PC-3 (cell line): ENCODE measurements around the gene ALKBH2. TPM values are rescaled to one million over a fixed set of nuclear protein-coding genes. Genes with fewer than 3 reads are reported as not detected.
A peak's percentile ranks its signal among the peaks of the same experiment; 100 is the strongest.

ENCODE experiments used
- ATAC-seq: fragments of 200-7000 bp; cut with Tn5 transposase; 2 replicates; pipeline ENCODE4 v1.9.1; 2020; ENCODE audit warnings: mild to moderate bottlenecking, moderate library complexity
- BruUV-seq: library from RNA; stranded (reverse); fragments of 400-500 nt; replicated peaks from 2 replicates; lab custom pipeline; 2021; lab: Mats Ljungman, UMichigan
- CTCF ChIA-PET: fragments of 300-600 bp; sonication (Branson Sonifier 250); formaldehyde crosslinking; loops from one replicate; lab custom pipeline; 2022; ENCODE audit warnings: antibody characterized with exemption; lab: Charles Lee
- POLR2A ChIA-PET: fragments of 300-600 bp; sonication (Branson Sonifier 250); formaldehyde crosslinking; loops from one replicate; lab custom pipeline; 2022; ENCODE audit warnings: antibody characterized with exemption; ENCODE audit not compliant: unreplicated experiment; lab: Charles Lee
- DNase-seq: peaks from one replicate; pipeline ENCODE4 v3.0.0-alpha.2; 2015
- H2AFZ ChIP-seq: fragments of 300-600 bp; sonication (generic); 2 replicates; pipeline ENCODE4 v1.6.0; 2016; ENCODE audit warnings: antibody characterized with exemption, low read length
- H3F3A ChIP-seq: fragments of 300-600 bp; sonication (generic); one replicate; pipeline ENCODE4 v1.6.0; 2017; ENCODE audit warnings: antibody characterized with exemption, low read length, control low read depth, mild to moderate bottlenecking; ENCODE audit not compliant: unreplicated experiment
- H3K27ac ChIP-seq: fragments of 300-600 bp; sonication (generic); 2 replicates; pipeline ENCODE4 v1.5.1; 2016; ENCODE audit warnings: mild to moderate bottlenecking, low read length
- H3K27me3 ChIP-seq: fragments of 300-600 bp; sonication (generic); 2 replicates; pipeline ENCODE4 v1.6.1; 2016; ENCODE audit warnings: low read length, mixed read lengths
- H3K36me3 ChIP-seq: fragments of 300-600 bp; sonication (generic); 2 replicates; pipeline ENCODE4 v1.6.1; 2016; ENCODE audit warnings: low read depth, mixed run types, low read length, mixed read lengths
- H3K4me1 ChIP-seq: fragments of 300-600 bp; sonication (generic); 2 replicates; pipeline ENCODE4 v1.5.1; 2016; ENCODE audit warnings: low read length; ENCODE audit not compliant: insufficient read depth
- H3K4me2 ChIP-seq: fragments of 300-600 bp; sonication (generic); 2 replicates; pipeline ENCODE4 v1.6.0; 2016; ENCODE audit warnings: low read length
- H3K4me3 ChIP-seq: fragments of 300-600 bp; sonication (generic); 2 replicates; pipeline ENCODE4 v1.5.1; 2016; ENCODE audit warnings: mild to moderate bottlenecking, low read length, mixed read lengths
- H3K79me2 ChIP-seq: fragments of 300-600 bp; sonication (generic); 2 replicates; pipeline ENCODE4 v1.6.1; 2017; ENCODE audit warnings: low read length, mixed read lengths
- H3K9ac ChIP-seq: fragments of 300-600 bp; sonication (generic); 2 replicates; pipeline ENCODE4 v1.6.0; 2016; ENCODE audit warnings: mild to moderate bottlenecking, low read length
- H3K9me2 ChIP-seq: fragments of 300-600 bp; sonication (generic); replicated peaks from 2 replicates; pipeline ENCODE4 v1.6.1; 2016; ENCODE audit warnings: mixed run types, low read length, mixed read lengths
- H3K9me3 ChIP-seq: fragments of 300-600 bp; sonication (generic); 2 replicates; pipeline ENCODE4 v1.6.1; 2016; ENCODE audit warnings: low read length, mixed read lengths
- H4K20me1 ChIP-seq: fragments of 300-600 bp; sonication (generic); 2 replicates; pipeline ENCODE4 v1.6.1; 2016; ENCODE audit warnings: low read length, mixed read lengths
- CTCF ChIP-seq: fragments of 300-600 bp; sonication (generic); conservative IDR thresholded peaks from 2 replicates; pipeline ENCODE4 v1.5.1; 2017; ENCODE audit warnings: antibody characterized with exemption, low read depth, mild to moderate bottlenecking, low read length
- EZH2 ChIP-seq: fragments of 300-600 bp; sonication (generic); IDR thresholded peaks from one replicate; pipeline ENCODE4 v1.6.1; 2017; ENCODE audit warnings: antibody characterized with exemption, mild to moderate bottlenecking, low read length; ENCODE audit not compliant: unreplicated experiment
- EZH2phosphoT487 ChIP-seq: fragments of 300-600 bp; sonication (generic); IDR thresholded peaks from 2 replicates; pipeline ENCODE4 v1.6.1; 2018; ENCODE audit warnings: mild to moderate bottlenecking, antibody characterized with exemption, low read length, borderline replicate concordance
- intact Hi-C: fragments of 100-400 bp; cut with micrococcal nuclease; formaldehyde crosslinking; loops from 2 replicates; pipeline ENCODE4 v1.9.0; 2023
- total RNA-seq: library from RNA; depleted of rRNA; stranded (reverse); fragments of >200 nt; gene quantifications from 2 replicates; pipeline ENCODE4 v1.2.3, GENCODE V29; 2014

The ALKBH2 gene
- total RNA-seq, 1 experiment from 2014 or later, result 74.0 TPM

GRCh38 chr12:109087250-109087649, 6.0 kb downstream of the ALKBH2 start:
- H3K4me2 ChIP-seq, result no peak overlapping the region
- CTCF ChIA-PET, result interaction anchor here (0.6 kb wide), 1 partner anchor 94 kb away, joined by 3 read pairs; no protein-coding TSS in a partner anchor
- intact Hi-C loops, result no loop called here
- no peaks in the 10 kb centered on the region for H3K9me3 ChIP-seq
- no TSS peak for BruUV-seq
- H3K4me1 ChIP-seq, result peaks cover 29% of the 10 kb centered on the region
- H4K20me1 ChIP-seq, result no peaks in the 10 kb centered on the region
- H3K27ac ChIP-seq, result no peak overlapping the region
- ATAC-seq (peak; percentile 41; the same call in 1 of the 2 replicates), DNase-seq (no peak)
- H3K9ac ChIP-seq, result no peak overlapping the region
- no peak overlapping the region for H2AFZ ChIP-seq
- no peaks in the 10 kb centered on the region for H3F3A ChIP-seq
- no peaks in the 10 kb centered on the region for H3K9me2 ChIP-seq
- POLR2A ChIA-PET, result no interaction called here
- H3K27me3 ChIP-seq, result no peaks in the 10 kb centered on the region
- no peak overlapping the region for H3K4me3 ChIP-seq
- peaks cover 21% of the 10 kb centered on the region for H3K79me2 ChIP-seq
- TF ChIP-seq CTCF (no peak), EZH2 (no peak), EZH2phosphoT487 (no peak)
- H3K36me3 ChIP-seq, result peaks cover 30% of the 10 kb centered on the region

- TSS peak; percentile 7 for BruUV-seq
- H3K36me3 ChIP-seq, result peaks cover 39% of the 10 kb centered on the region
- no peak overlapping the region for H3K9ac ChIP-seq
Measured at GRCh38 chr12:109085590-109085989, 7.7 kb downstream of the ALKBH2 start.

More at GRCh38 chr12:109085590-109085989, 7.7 kb downstream of the ALKBH2 start:
- no peaks in the 10 kb centered on the region for H3F3A ChIP-seq
- peaks cover 16% of the 10 kb centered on the region for H3K4me1 ChIP-seq
- H3K9me3 ChIP-seq, result no peaks in the 10 kb centered on the region
- no peak overlapping the region for H2AFZ ChIP-seq
- CTCF ChIA-PET, result no interaction called here
- DNase-seq, result no peak
- H3K4me3 ChIP-seq, result no peak overlapping the region
- no peaks in the 10 kb centered on the region for H3K9me2 ChIP-seq
- no peaks in the 10 kb centered on the region for H4K20me1 ChIP-seq
- peaks cover 6% of the 10 kb centered on the region for H3K79me2 ChIP-seq
- POLR2A ChIA-PET, result no interaction called here
- H3K27ac ChIP-seq, result no peak overlapping the region
- intact Hi-C loops, result no loop called here
- ATAC-seq, result no peak
- H3K27me3 ChIP-seq, result no peaks in the 10 kb centered on the region
- TF ChIP-seq EZH2 (no peak), EZH2phosphoT487 (no peak), CTCF (no peak)
- H3K4me2 ChIP-seq, result no peak overlapping the region
